WTC11 (cell line): ENCODE measurements around the gene CLCA2. TPM values are rescaled to one million over a fixed set of nuclear protein-coding genes. Genes with fewer than 3 reads are reported as not detected.
A peak's percentile ranks its signal among the peaks of the same experiment; 100 is the strongest.

Source experiments
- ATAC-seq: fragments of 200-7000 bp; cut with Tn5 transposase; 2 replicates; pipeline ENCODE4 v1.10.0; 2021; ENCODE audit warnings: mild to moderate bottlenecking, moderate library complexity
- CTCF ChIA-PET: fragments of 300-600 bp; sonication (Branson Sonifier 250); formaldehyde crosslinking; loops from one replicate; lab custom pipeline; 2021; ENCODE audit warnings: antibody characterized with exemption; lab: Charles Lee
- POLR2A ChIA-PET: fragments of 350-600 bp; sonication (Branson Sonifier 250); formaldehyde crosslinking; loops from one replicate; lab custom pipeline; 2021; ENCODE audit warnings: antibody characterized with exemption; lab: Charles Lee
- DNase-seq: peaks from one replicate; pipeline ENCODE4 v3.0.0; 2021; ENCODE audit warnings: low spot score
- H3K27ac Mint-ChIP-seq: 2 replicates; pipeline ENCODE4 v1.8.0; 2021; ENCODE audit warnings: mixed read lengths
- H3K27me3 Mint-ChIP-seq: 2 replicates; pipeline ENCODE4 v1.8.0; 2021; ENCODE audit warnings: low read depth, mild to moderate bottlenecking, moderate library complexity, mixed read lengths
- H3K36me3 Mint-ChIP-seq: 2 replicates; pipeline ENCODE4 v1.8.0; 2021; ENCODE audit warnings: mixed read lengths
- H3K4me1 Mint-ChIP-seq: 2 replicates; pipeline ENCODE4 v1.8.0; 2022; ENCODE audit warnings: mixed read lengths
- H3K4me3 Mint-ChIP-seq: 2 replicates; pipeline ENCODE4 v1.8.0; 2021; ENCODE audit warnings: mild to moderate bottlenecking, moderate library complexity, mixed read lengths
- H3K9me3 Mint-ChIP-seq: 2 replicates; pipeline ENCODE4 v1.8.0; 2021; ENCODE audit warnings: mixed read lengths
- ATF1 ChIP-seq: sonication (generic); formaldehyde crosslinking; IDR thresholded peaks from 2 replicates; pipeline ENCODE4 v1.8.1; 2023; ENCODE audit warnings: mild to moderate bottlenecking, moderate library complexity, missing genetic modification reagents
- CREM ChIP-seq: sonication (generic); formaldehyde crosslinking; IDR thresholded peaks from 2 replicates; pipeline ENCODE4 v1.8.1; 2022; ENCODE audit warnings: mild to moderate bottlenecking, missing genetic modification reagents, moderate library complexity
- EMX1 ChIP-seq: fragments of 250-450 bp; sonication (Bioruptor Pico); IDR thresholded peaks from 2 replicates; pipeline ENCODE4 v1.8.0; 2021; ENCODE audit warnings: mild to moderate bottlenecking
- ETV6 ChIP-seq: sonication (generic); formaldehyde crosslinking; IDR thresholded peaks from 2 replicates; pipeline ENCODE4 v1.8.1; 2022; ENCODE audit warnings: mild to moderate bottlenecking, missing genetic modification reagents
- HMGA2 ChIP-seq: fragments of 250-450 bp; sonication (Bioruptor Pico); IDR thresholded peaks from 2 replicates; pipeline ENCODE4 v1.4.0; 2021; ENCODE audit warnings: mild to moderate bottlenecking, moderate library complexity
- JAZF1 ChIP-seq: fragments of 250-450 bp; sonication (Bioruptor Pico); IDR thresholded peaks from 2 replicates; pipeline ENCODE4 v1.9.0; 2021; ENCODE audit warnings: moderate library complexity, mild to moderate bottlenecking, inconsistent platforms
- MYBL2 ChIP-seq: sonication (generic); formaldehyde crosslinking; IDR thresholded peaks from 2 replicates; pipeline ENCODE4 v1.8.1; 2023; ENCODE audit warnings: mild to moderate bottlenecking, moderate library complexity, missing genetic modification reagents
- NFATC4 ChIP-seq: fragments of 250-450 bp; sonication (Bioruptor Pico); IDR thresholded peaks from 2 replicates; pipeline ENCODE4 v1.9.0; 2021; ENCODE audit warnings: mild to moderate bottlenecking
- NFE2L1 ChIP-seq: sonication (generic); formaldehyde crosslinking; IDR thresholded peaks from 2 replicates; pipeline ENCODE4 v1.8.1; 2023; ENCODE audit warnings: missing genetic modification reagents
- NFYB ChIP-seq: sonication (generic); formaldehyde crosslinking; conservative IDR thresholded peaks from 2 replicates; pipeline ENCODE4 v1.8.0; 2022; ENCODE audit warnings: low read depth, missing genetic modification reagents
- OVOL2 ChIP-seq: fragments of 250-450 bp; sonication (Bioruptor Pico); IDR thresholded peaks from 2 replicates; pipeline ENCODE4 v1.9.0; 2021; ENCODE audit warnings: mild to moderate bottlenecking, borderline replicate concordance
- RORB ChIP-seq: fragments of 250-450 bp; sonication (Bioruptor Pico); IDR thresholded peaks from 2 replicates; pipeline ENCODE4 v1.9.0; 2021; ENCODE audit warnings: mild to moderate bottlenecking
- SMAD4 ChIP-seq: sonication (generic); formaldehyde crosslinking; IDR thresholded peaks from 2 replicates; pipeline ENCODE4 v1.8.0; 2022; ENCODE audit warnings: mild to moderate bottlenecking, missing genetic modification reagents
- TEAD4 ChIP-seq: sonication (generic); formaldehyde crosslinking; IDR thresholded peaks from 2 replicates; pipeline ENCODE4 v1.8.0; 2022; ENCODE audit warnings: mild to moderate bottlenecking, missing genetic modification reagents
- ZBTB21 ChIP-seq: sonication (generic); formaldehyde crosslinking; IDR thresholded peaks from 2 replicates; pipeline ENCODE4 v1.8.1; 2023; ENCODE audit warnings: mild to moderate bottlenecking, missing genetic modification reagents, borderline replicate concordance
- ZNF138 ChIP-seq: sonication (generic); formaldehyde crosslinking; conservative IDR thresholded peaks from 2 replicates; pipeline ENCODE4 v1.8.1; 2022; ENCODE audit warnings: mild to moderate bottlenecking, moderate library complexity, missing genetic modification reagents
- ZNF219 ChIP-seq: sonication (generic); formaldehyde crosslinking; IDR thresholded peaks from 2 replicates; pipeline ENCODE4 v1.8.0; 2023; ENCODE audit warnings: missing genetic modification reagents, mild to moderate bottlenecking, borderline replicate concordance
- ZNF232 ChIP-seq: sonication (generic); formaldehyde crosslinking; IDR thresholded peaks from 2 replicates; pipeline ENCODE4 v1.8.0; 2022; ENCODE audit warnings: mild to moderate bottlenecking, missing genetic modification reagents
- ZNF396 ChIP-seq: fragments of 250-450 bp; sonication (Bioruptor Pico); IDR thresholded peaks from 2 replicates; pipeline ENCODE4 v1.8.0; 2021; ENCODE audit warnings: mild to moderate bottlenecking, moderate library complexity, borderline replicate concordance
- ZNF416 ChIP-seq: fragments of 250-450 bp; sonication (Bioruptor Pico); IDR thresholded peaks from 2 replicates; pipeline ENCODE4 v1.9.0; 2021; ENCODE audit warnings: mild to moderate bottlenecking, inconsistent platforms
- ZNF671 ChIP-seq: fragments of 250-450 bp; sonication (Bioruptor Pico); IDR thresholded peaks from 2 replicates; pipeline ENCODE4 v1.8.0; 2021; ENCODE audit warnings: mild to moderate bottlenecking
- total RNA-seq: library from RNA; stranded (reverse); gene quantifications from 3 replicates; pipeline ENCODE4 v1.2.3, GENCODE V29; 2021
- TF ChIP-seq, protein P1 (sequence below): sonication (generic); formaldehyde crosslinking; IDR thresholded peaks from 2 replicates; pipeline ENCODE4 v1.8.1; 2023; ENCODE audit warnings: mild to moderate bottlenecking, moderate library complexity, missing genetic modification reagents
- TF ChIP-seq, protein P2 (sequence below): sonication (generic); formaldehyde crosslinking; IDR thresholded peaks from 2 replicates; pipeline ENCODE4 v1.8.1; 2022; ENCODE audit warnings: mild to moderate bottlenecking, missing genetic modification reagents, moderate library complexity, borderline replicate concordance
- TF ChIP-seq, protein P3 (sequence below): sonication (generic); formaldehyde crosslinking; IDR thresholded peaks from 2 replicates; pipeline ENCODE4 v1.8.1; 2023; ENCODE audit warnings: mild to moderate bottlenecking, missing genetic modification reagents, moderate library complexity
- TF ChIP-seq, protein P4 (sequence below): sonication (generic); formaldehyde crosslinking; IDR thresholded peaks from 2 replicates; pipeline ENCODE4 v1.8.0; 2022; ENCODE audit warnings: mild to moderate bottlenecking, missing genetic modification reagents
- TF ChIP-seq, protein P5 (sequence below): sonication (generic); formaldehyde crosslinking; IDR thresholded peaks from 2 replicates; pipeline ENCODE4 v1.8.0; 2022; ENCODE audit warnings: mild to moderate bottlenecking, missing genetic modification reagents
- TF ChIP-seq, protein P6 (sequence below): fragments of 250-450 bp; sonication (Bioruptor Pico); IDR thresholded peaks from 2 replicates; pipeline ENCODE4 v1.9.0; 2021; ENCODE audit warnings: moderate library complexity, mild to moderate bottlenecking, inconsistent platforms, borderline replicate concordance
- TF ChIP-seq, protein P7 (sequence below): fragments of 250-450 bp; sonication (Bioruptor Pico); IDR thresholded peaks from 2 replicates; pipeline ENCODE4 v1.9.0; 2021; ENCODE audit warnings: mild to moderate bottlenecking

Gene CLCA2
- total RNA-seq, 1 experiment from 2014 or later: 0.07 TPM

DNA sequence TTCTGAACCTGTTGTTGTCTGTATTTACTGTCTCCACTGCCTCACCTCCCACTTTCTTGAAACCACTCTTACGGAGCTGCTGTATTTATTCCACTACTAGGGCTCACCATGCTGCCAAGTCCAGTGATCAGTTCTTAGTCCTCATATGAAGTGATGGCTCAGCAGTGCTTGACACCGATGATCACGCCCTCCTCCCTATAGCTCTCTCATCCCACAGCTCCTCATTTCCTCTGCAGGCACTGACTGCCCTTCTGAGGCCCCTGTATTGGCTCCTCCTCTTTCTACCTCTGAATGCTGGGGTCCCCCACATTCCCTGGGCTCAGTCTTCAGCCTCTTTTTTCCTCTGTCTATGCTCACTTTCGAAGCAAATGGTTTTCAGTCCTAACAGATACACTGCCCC, 48.2 kb downstream of the CLCA2 start:
- ChIA-PET CTCF (interaction anchor here (0.6 to 2.1 kb wide), 7 partner anchors 8 to 276 kb away, joined by 3 to 9 read pairs (median 3); partner anchors contain the start of genes ODF2L and SH3GLB1), POLR2A (no interaction called here)
- no peak overlapping the region for H3K27ac Mint-ChIP-seq
- DNase-seq: no peak
- peak; percentile 87 for ATAC-seq
- H3K4me3 Mint-ChIP-seq: no peak overlapping the region
- H3K36me3 Mint-ChIP-seq: no peaks in the 10 kb centered on the region
- peaks cover 5% of the 10 kb centered on the region; the same call in 1 of the 2 replicates for H3K4me1 Mint-ChIP-seq
- no peaks in the 10 kb centered on the region for H3K9me3 Mint-ChIP-seq
- H3K27me3 Mint-ChIP-seq: no peaks in the 10 kb centered on the region
- TF ChIP-seq HMGA2: no peak
- no peak for TF ChIP-seq ZNF671
- no peak for TF ChIP-seq TEAD4
- TF ChIP-seq NFATC4: no peak
- no peak for TF ChIP-seq SMAD4
- no peak for TF ChIP-seq ZNF232 (CRISPR knock-in tag)
- TF ChIP-seq, protein P1, sequence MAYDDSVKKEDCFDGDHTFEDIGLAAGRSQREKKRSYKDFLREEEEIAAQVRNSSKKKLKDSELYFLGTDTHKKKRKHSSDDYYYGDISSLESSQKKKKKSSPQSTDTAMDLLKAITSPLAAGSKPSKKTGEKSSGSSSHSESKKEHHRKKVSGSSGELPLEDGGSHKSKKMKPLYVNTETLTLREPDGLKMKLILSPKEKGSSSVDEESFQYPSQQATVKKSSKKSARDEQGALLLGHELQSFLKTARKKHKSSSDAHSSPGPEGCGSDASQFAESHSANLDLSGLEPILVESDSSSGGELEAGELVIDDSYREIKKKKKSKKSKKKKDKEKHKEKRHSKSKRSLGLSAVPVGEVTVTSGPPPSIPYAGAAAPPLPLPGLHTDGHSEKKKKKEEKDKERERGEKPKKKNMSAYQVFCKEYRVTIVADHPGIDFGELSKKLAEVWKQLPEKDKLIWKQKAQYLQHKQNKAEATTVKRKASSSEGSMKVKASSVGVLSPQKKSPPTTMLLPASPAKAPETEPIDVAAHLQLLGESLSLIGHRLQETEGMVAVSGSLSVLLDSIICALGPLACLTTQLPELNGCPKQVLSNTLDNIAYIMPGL: no peak
- TF ChIP-seq NFYB (CRISPR knock-in tag): no peak
- TF ChIP-seq MYBL2: no peak
- TF ChIP-seq RORB (CRISPR knock-in tag): no peak
- TF ChIP-seq EMX1 (CRISPR knock-in tag): no peak
- TF ChIP-seq, protein P2, sequence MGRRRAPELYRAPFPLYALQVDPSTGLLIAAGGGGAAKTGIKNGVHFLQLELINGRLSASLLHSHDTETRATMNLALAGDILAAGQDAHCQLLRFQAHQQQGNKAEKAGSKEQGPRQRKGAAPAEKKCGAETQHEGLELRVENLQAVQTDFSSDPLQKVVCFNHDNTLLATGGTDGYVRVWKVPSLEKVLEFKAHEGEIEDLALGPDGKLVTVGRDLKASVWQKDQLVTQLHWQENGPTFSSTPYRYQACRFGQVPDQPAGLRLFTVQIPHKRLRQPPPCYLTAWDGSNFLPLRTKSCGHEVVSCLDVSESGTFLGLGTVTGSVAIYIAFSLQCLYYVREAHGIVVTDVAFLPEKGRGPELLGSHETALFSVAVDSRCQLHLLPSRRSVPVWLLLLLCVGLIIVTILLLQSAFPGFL (CRISPR knock-in tag): no peak
- TF ChIP-seq JAZF1 (CRISPR knock-in tag): no peak
- TF ChIP-seq, protein P3, sequence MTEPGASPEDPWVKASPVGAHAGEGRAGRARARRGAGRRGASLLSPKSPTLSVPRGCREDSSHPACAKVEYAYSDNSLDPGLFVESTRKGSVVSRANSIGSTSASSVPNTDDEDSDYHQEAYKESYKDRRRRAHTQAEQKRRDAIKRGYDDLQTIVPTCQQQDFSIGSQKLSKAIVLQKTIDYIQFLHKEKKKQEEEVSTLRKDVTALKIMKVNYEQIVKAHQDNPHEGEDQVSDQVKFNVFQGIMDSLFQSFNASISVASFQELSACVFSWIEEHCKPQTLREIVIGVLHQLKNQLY: no peak
- no peak for TF ChIP-seq NFE2L1
- no peak for TF ChIP-seq ZNF138
- TF ChIP-seq, protein P4, sequence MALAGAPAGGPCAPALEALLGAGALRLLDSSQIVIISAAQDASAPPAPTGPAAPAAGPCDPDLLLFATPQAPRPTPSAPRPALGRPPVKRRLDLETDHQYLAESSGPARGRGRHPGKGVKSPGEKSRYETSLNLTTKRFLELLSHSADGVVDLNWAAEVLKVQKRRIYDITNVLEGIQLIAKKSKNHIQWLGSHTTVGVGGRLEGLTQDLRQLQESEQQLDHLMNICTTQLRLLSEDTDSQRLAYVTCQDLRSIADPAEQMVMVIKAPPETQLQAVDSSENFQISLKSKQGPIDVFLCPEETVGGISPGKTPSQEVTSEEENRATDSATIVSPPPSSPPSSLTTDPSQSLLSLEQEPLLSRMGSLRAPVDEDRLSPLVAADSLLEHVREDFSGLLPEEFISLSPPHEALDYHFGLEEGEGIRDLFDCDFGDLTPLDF (CRISPR knock-in tag): no peak
- TF ChIP-seq OVOL2 (CRISPR knock-in tag): no peak
- no peak for TF ChIP-seq ATF1 (CRISPR knock-in tag)

DNA sequence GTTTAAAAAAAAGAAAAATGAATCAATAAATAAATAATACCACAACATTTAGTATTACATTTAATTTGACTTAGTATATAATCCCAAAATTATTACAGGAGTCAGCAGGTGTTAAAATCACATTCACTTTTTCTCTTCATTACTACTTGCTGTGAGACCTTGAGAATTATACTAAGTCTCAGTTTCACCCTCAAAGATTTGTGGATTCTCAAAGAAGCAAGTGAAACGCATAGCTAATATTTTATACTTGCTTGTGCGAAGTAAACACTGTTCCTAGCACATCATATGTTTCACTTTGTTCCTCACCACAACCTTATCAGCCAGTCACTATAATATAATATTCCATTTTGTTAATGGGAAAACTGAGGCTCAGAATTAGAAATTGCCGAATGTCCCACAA, 48.8 kb downstream of the CLCA2 start:
- ChIA-PET POLR2A (no interaction called here), CTCF (interaction anchor here (1.4 to 2.1 kb wide), 4 partner anchors 10 to 231 kb away, joined by 4 to 9 read pairs (median 4); partner anchors contain the start of gene SH3GLB1)
- H3K4me1 Mint-ChIP-seq: peaks cover 5% of the 10 kb centered on the region; the same call in 1 of the 2 replicates
- H3K27ac Mint-ChIP-seq: no peak overlapping the region
- H3K27me3 Mint-ChIP-seq: no peaks in the 10 kb centered on the region
- DNase-seq (no peak), ATAC-seq (no peak)
- H3K9me3 Mint-ChIP-seq: no peaks in the 10 kb centered on the region
- H3K36me3 Mint-ChIP-seq: no peaks in the 10 kb centered on the region
- no peak overlapping the region for H3K4me3 Mint-ChIP-seq
- TF ChIP-seq MYBL2: no peak
- TF ChIP-seq ETV6 (CRISPR knock-in tag): no peak
- no peak for TF ChIP-seq ZNF396 (CRISPR knock-in tag)
- TF ChIP-seq OVOL2 (CRISPR knock-in tag): no peak
- TF ChIP-seq ZNF416 (CRISPR knock-in tag): no peak
- no peak for TF ChIP-seq ZNF219 (CRISPR knock-in tag)
- TF ChIP-seq ZBTB21 (CRISPR knock-in tag): no peak
- TF ChIP-seq, protein P5, sequence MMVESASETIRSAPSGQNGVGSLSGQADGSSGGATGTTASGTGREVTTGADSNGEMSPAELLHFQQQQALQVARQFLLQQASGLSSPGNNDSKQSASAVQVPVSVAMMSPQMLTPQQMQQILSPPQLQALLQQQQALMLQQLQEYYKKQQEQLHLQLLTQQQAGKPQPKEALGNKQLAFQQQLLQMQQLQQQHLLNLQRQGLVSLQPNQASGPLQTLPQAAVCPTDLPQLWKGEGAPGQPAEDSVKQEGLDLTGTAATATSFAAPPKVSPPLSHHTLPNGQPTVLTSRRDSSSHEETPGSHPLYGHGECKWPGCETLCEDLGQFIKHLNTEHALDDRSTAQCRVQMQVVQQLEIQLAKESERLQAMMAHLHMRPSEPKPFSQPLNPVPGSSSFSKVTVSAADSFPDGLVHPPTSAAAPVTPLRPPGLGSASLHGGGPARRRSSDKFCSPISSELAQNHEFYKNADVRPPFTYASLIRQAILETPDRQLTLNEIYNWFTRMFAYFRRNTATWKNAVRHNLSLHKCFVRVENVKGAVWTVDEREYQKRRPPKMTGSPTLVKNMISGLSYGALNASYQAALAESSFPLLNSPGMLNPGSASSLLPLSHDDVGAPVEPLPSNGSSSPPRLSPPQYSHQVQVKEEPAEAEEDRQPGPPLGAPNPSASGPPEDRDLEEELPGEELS (CRISPR knock-in tag): no peak
- TF ChIP-seq, protein P6, sequence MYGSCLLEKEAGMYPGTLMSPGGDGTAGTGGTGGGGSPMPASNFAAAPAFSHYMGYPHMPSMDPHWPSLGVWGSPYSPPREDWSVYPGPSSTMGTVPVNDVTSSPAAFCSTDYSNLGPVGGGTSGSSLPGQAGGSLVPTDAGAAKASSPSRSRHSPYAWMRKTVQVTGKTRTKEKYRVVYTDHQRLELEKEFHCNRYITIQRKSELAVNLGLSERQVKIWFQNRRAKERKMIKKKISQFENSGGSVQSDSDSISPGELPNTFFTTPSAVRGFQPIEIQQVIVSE: no peak
- TF ChIP-seq, protein P7, sequence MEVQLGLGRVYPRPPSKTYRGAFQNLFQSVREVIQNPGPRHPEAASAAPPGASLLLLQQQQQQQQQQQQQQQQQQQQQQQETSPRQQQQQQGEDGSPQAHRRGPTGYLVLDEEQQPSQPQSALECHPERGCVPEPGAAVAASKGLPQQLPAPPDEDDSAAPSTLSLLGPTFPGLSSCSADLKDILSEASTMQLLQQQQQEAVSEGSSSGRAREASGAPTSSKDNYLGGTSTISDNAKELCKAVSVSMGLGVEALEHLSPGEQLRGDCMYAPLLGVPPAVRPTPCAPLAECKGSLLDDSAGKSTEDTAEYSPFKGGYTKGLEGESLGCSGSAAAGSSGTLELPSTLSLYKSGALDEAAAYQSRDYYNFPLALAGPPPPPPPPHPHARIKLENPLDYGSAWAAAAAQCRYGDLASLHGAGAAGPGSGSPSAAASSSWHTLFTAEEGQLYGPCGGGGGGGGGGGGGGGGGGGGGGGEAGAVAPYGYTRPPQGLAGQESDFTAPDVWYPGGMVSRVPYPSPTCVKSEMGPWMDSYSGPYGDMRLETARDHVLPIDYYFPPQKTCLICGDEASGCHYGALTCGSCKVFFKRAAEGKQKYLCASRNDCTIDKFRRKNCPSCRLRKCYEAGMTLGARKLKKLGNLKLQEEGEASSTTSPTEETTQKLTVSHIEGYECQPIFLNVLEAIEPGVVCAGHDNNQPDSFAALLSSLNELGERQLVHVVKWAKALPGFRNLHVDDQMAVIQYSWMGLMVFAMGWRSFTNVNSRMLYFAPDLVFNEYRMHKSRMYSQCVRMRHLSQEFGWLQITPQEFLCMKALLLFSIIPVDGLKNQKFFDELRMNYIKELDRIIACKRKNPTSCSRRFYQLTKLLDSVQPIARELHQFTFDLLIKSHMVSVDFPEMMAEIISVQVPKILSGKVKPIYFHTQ: no peak
- no peak for TF ChIP-seq CREM
